ENCODE measurements around the gene PKD2. TPM values are rescaled to one million over a fixed set of nuclear protein-coding genes. Genes with fewer than 3 reads are reported as not detected.

The PKD2 gene
- total and polyA plus RNA-seq, 10 donors = 3.5 to 23.0 (median 15.5) TPM

DNA sequence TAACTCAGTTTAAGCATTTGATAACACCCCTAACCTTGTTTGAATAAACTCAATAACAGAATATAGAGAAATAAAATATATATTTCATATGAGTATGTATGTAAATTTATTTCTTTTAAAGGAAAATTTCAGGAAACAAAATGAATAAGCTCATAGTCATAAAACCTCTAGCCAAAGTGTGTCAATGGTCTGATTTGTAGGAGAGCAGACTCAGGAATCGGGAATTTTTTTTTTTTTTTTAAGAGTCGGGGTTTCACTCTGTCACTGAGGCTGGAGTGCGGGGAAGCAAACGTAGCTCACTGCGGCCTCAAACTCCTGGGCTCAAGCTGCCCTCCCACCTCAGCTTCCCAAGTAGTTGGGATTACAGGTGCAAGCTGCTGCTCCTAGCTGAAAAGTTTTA is 2.4 kb downstream of the PKD2 start:
- Histone ChIP-seq H3K9me3 (no peaks in the 10 kb centered on the region), H3K4me1 (peaks cover 13 to 64% (median 44%) of the 10 kb centered on the region in 6 donors), H3K36me3 (no peaks in the 10 kb centered on the region), H3K4me3 (no peak overlapping the region), H3K27ac (no peak overlapping the region), H3K27me3 (replicated peaks in 1 of 7) (peaks cover 0 to 3% (median 0%) of the 10 kb centered on the region in 7 donors)
- TF ChIP-seq, protein P1, sequence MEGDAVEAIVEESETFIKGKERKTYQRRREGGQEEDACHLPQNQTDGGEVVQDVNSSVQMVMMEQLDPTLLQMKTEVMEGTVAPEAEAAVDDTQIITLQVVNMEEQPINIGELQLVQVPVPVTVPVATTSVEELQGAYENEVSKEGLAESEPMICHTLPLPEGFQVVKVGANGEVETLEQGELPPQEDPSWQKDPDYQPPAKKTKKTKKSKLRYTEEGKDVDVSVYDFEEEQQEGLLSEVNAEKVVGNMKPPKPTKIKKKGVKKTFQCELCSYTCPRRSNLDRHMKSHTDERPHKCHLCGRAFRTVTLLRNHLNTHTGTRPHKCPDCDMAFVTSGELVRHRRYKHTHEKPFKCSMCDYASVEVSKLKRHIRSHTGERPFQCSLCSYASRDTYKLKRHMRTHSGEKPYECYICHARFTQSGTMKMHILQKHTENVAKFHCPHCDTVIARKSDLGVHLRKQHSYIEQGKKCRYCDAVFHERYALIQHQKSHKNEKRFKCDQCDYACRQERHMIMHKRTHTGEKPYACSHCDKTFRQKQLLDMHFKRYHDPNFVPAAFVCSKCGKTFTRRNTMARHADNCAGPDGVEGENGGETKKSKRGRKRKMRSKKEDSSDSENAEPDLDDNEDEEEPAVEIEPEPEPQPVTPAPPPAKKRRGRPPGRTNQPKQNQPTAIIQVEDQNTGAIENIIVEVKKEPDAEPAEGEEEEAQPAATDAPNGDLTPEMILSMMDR (IDR thresholded peaks at IDR 0.05 in 8 of 11, conservative IDR thresholded peaks at IDR 0.05 in 3 of 11) = no peak
- TF ChIP-seq POLR2A (IDR thresholded peaks at IDR 0.05) = no peak
- no peak for TF ChIP-seq POLR2AphosphoS5 (IDR thresholded peaks at IDR 0.05)
- WGBS, 5 donors = 66 to 81% (median 77%) methylated on average over 5 of the region's 5 CpGs
- no peak for DNase-seq
- intact Hi-C loops (cut with DNase I; ENCODE audit: low total_unique reads) = no loop called here

DNA sequence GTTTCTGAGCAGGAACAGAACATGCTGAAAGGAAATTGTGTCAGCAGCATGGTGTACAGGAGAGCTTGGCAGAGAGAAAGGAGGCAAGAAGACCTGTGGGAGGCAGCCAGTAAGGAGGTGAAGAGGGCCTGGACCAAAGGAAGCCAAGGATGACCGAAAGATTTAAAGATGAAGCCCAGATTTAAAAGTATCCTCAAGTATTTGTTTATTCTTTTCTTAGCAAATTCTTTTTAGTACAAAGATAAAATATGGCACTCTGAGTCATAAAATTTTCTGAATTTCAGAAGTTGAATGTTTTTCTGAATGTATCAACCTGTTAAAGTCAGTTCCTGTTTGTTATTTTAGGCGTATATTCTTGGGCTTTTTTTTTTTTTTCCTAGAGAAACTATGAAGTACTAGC is 3.5 kb downstream of the PKD2 start:
- peaks cover 13 to 64% (median 44%) of the 10 kb centered on the region in 6 donors for H3K4me1 ChIP-seq
- H3K27me3 ChIP-seq (replicated peaks in 1 of 7) = peaks cover 0 to 3% (median 0%) of the 10 kb centered on the region in 7 donors
- H3K4me3 ChIP-seq = no peak overlapping the region
- 28 to 65% (median 46%) methylated on average over 2 of the region's 2 CpGs for WGBS, 5 donors
- TF ChIP-seq, protein P1 (IDR thresholded peaks at IDR 0.05 in 8 of 11, conservative IDR thresholded peaks at IDR 0.05 in 3 of 11) = no peak
- TF ChIP-seq POLR2AphosphoS5 (IDR thresholded peaks at IDR 0.05) = no peak
- no peak for TF ChIP-seq POLR2A (IDR thresholded peaks at IDR 0.05)
- intact Hi-C loops (cut with DNase I; ENCODE audit: low total_unique reads) = no loop called here
- H3K27ac ChIP-seq = no peak overlapping the region
- no peak for DNase-seq
- no peaks in the 10 kb centered on the region for H3K9me3 ChIP-seq
- no peaks in the 10 kb centered on the region for H3K36me3 ChIP-seq

- WGBS, 5 donors = 25 to 47% (median 32%) methylated on average over 3 of the region's 3 CpGs
- TF ChIP-seq, protein P1 (IDR thresholded peaks at IDR 0.05 in 8 of 11, conservative IDR thresholded peaks at IDR 0.05 in 3 of 11) = no peak
- TF ChIP-seq POLR2AphosphoS5 (IDR thresholded peaks at IDR 0.05) = no peak
- TF ChIP-seq POLR2A (IDR thresholded peaks at IDR 0.05) = no peak
- intact Hi-C loops (cut with DNase I; ENCODE audit: low total_unique reads) = no loop called here
These were observed 5.2 kb downstream of the PKD2 start for GRCh38 chr4:88012647-88013046.

DNA sequence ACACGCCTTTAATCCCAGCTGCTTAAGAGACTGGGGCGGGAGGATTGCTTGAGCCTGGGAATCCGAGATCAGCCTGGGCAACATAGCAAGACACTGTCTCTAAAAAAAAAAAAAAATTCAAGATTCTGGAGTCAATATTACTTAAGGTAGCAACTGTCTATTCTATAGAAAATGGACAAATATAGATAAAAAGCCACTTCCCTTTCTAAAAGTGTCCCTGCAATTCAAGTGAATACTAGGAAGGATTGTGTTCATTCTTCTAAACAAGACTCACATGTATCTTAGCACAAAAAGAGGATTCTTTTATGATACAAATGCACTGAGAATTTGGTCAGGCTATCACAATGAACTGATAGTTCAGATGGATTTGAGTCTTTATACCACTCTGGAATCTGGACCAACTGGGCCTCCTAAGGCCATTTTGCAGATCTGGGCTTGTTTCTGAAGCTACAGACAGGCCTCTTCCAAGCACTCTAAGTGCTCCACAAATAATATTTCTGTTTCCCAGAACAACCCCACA is 7.0 kb downstream of the PKD2 start:
- 91 to 96% (median 94%) methylated on average over 3 of the region's 3 CpGs for WGBS, 5 donors
- H3K27me3 ChIP-seq (replicated peaks in 1 of 7) = no peaks in the 10 kb centered on the region
- intact Hi-C loops (cut with DNase I; ENCODE audit: low total_unique reads) = no loop called here
- DNase-seq = no peak
- no peak overlapping the region for H3K4me3 ChIP-seq
- H3K36me3 ChIP-seq = no peaks in the 10 kb centered on the region
- no peaks in the 10 kb centered on the region for H3K9me3 ChIP-seq
- TF ChIP-seq, protein P1 (IDR thresholded peaks at IDR 0.05 in 8 of 11, conservative IDR thresholded peaks at IDR 0.05 in 3 of 11) = no peak
- TF ChIP-seq POLR2A (IDR thresholded peaks at IDR 0.05) = no peak
- TF ChIP-seq POLR2AphosphoS5 (IDR thresholded peaks at IDR 0.05) = no peak
- H3K4me1 ChIP-seq = peaks cover 5 to 54% (median 28%) of the 10 kb centered on the region in 6 donors
- no peak overlapping the region for H3K27ac ChIP-seq

More at GRCh38 chr4:88012647-88013046, 5.2 kb downstream of the PKD2 start:
- peaks cover 13 to 56% (median 37%) of the 10 kb centered on the region in 6 donors for H3K4me1 ChIP-seq
- no peak overlapping the region for H3K4me3 ChIP-seq
- DNase-seq = no peak
- no peak overlapping the region for H3K27ac ChIP-seq
- H3K36me3 ChIP-seq = no peaks in the 10 kb centered on the region
- no peaks in the 10 kb centered on the region for H3K9me3 ChIP-seq
- peaks cover 0 to 3% (median 0%) of the 10 kb centered on the region in 7 donors for H3K27me3 ChIP-seq (replicated peaks in 1 of 7)

Measured in spleen (tissue), 11 donors.